SK-N-SH (cell line): ENCODE data around the gene EIF2B5. TPM values are rescaled to one million over a fixed set of nuclear protein-coding genes. Genes with fewer than 3 reads are reported as not detected.

ENCODE experiments used
- CTCF ChIA-PET: fragments of 300-600, 350-600 bp; formaldehyde crosslinking; extraction: SDS; loops from one replicate; lab custom pipeline; 2021; lab: Yijun Ruan, JAX
- POLR2A ChIA-PET: fragments of 350-600 bp; sonication (Branson Sonifier 250); formaldehyde crosslinking; extraction: SDS; loops from one replicate; lab custom pipeline; 2020; ENCODE audit warnings: antibody characterized with exemption, inconsistent platforms; lab: Yijun Ruan, JAX
- DNase-seq: peaks from one replicate; pipeline ENCODE4 v3.0.0; 2012
- H2AFZ ChIP-seq: fragments of 200-600 bp; sonication (generic); 2 replicates; pipeline ENCODE4 v1.8.1; 2016; ENCODE audit warnings: antibody characterized with exemption, mild to moderate bottlenecking, low read depth
- H3F3A ChIP-seq: fragments of 200-600 bp; sonication (generic); replicated peaks from 2 replicates; pipeline ENCODE3; 2016; ENCODE audit warnings: antibody characterized with exemption, mild to moderate bottlenecking; ENCODE audit not compliant: insufficient read depth
- H3K27ac ChIP-seq, 2 experiments: fragments of 200-500 bp in 1 of 2; fragments of 200-600 bp in 1 of 2; sonication (Bioruptor generic) in 1 of 2; sonication (generic), shearing (Covaris generic) in 1 of 2; 2 replicates each; pipeline versions ENCODE4 v1.5.1 to v1.6.1; 2014 to 2016; ENCODE audit warnings: low read depth in 2 of 2, inconsistent platforms in 1 of 2, low read length in 1 of 2, mild to moderate bottlenecking in 1 of 2, mixed read lengths in 1 of 2
- H3K27me3 ChIP-seq: fragments of 200-600 bp; sonication (generic), shearing (Covaris generic); 2 replicates; pipeline ENCODE4 v1.6.1; 2016; ENCODE audit warnings: mixed run types; ENCODE audit not compliant: insufficient read depth
- H3K36me3 ChIP-seq, 2 experiments: fragments of 200-500 bp in 1 of 2; fragments of 200-600 bp in 1 of 2; sonication (Bioruptor generic) in 1 of 2; sonication (generic) in 1 of 2; replicated peaks in 1 of 2; 2 replicates each; pipeline versions ENCODE3 to v1.5.1; 2014 to 2016; ENCODE audit warnings: low read length in 1 of 2, mild to moderate bottlenecking in 1 of 2; ENCODE audit not compliant: insufficient read depth in 2 of 2, control insufficient read depth in 1 of 2
- H3K4me1 ChIP-seq, 2 experiments: fragments of 200-500 bp in 1 of 2; fragments of 200-600 bp in 1 of 2; sonication (Bioruptor generic) in 1 of 2; sonication (generic), shearing (Covaris generic) in 1 of 2; 2 replicates each; pipeline versions ENCODE4 v1.5.1 to v1.6.1; 2014 to 2016; ENCODE audit warnings: low read depth in 1 of 2, low read length in 1 of 2, mixed run types in 1 of 2; ENCODE audit not compliant: insufficient read depth in 2 of 2, control insufficient read depth in 1 of 2
- H3K4me2 ChIP-seq: fragments of 200-600 bp; sonication (generic), shearing (Covaris generic); 2 replicates; pipeline ENCODE4 v1.6.1; 2017; ENCODE audit warnings: mixed run types
- H3K4me3 ChIP-seq, 2 experiments: fragments of 200-500 bp in 1 of 2; fragments of 200-600 bp in 1 of 2; sonication (Bioruptor generic) in 1 of 2; sonication (generic), shearing (Covaris generic) in 1 of 2; 2 replicates each; pipeline versions ENCODE4 v1.5.1 to v1.8.1; 2014 to 2016; ENCODE audit warnings: low read depth in 2 of 2, inconsistent platforms in 1 of 2, low read length in 1 of 2, mild to moderate bottlenecking in 1 of 2, mixed read lengths in 1 of 2, moderate library complexity in 1 of 2
- H3K79me2 ChIP-seq: fragments of 200-600 bp; sonication (generic); 2 replicates; pipeline ENCODE4 v1.8.1; 2017; ENCODE audit warnings: mild to moderate bottlenecking; ENCODE audit not compliant: insufficient read depth
- H3K9ac ChIP-seq: fragments of 200-600 bp; sonication (generic); 2 replicates; pipeline ENCODE4 v1.6.1; 2017; ENCODE audit warnings: mixed run types
- H3K9me2 ChIP-seq: fragments of 200-600 bp; sonication (generic); 2 replicates; pipeline ENCODE4 v1.6.1; 2017; ENCODE audit warnings: mixed run types
- H3K9me3 ChIP-seq: fragments of 200-600 bp; sonication (generic); 2 replicates; pipeline ENCODE4 v1.6.1; 2017; ENCODE audit warnings: mixed run types, mild to moderate bottlenecking, moderate library complexity
- H4K20me1 ChIP-seq: fragments of 200-600 bp; sonication (generic); 2 replicates; pipeline ENCODE4 v1.6.1; 2017; ENCODE audit warnings: mild to moderate bottlenecking, mixed run types; ENCODE audit not compliant: insufficient read depth
- CHD2 ChIP-seq: fragments of 150-350 bp; IDR thresholded peaks from 2 replicates; pipeline ENCODE4 v1.6.1; 2018; ENCODE audit warnings: low read length; ENCODE audit not compliant: partially characterized antibody
- CTCF ChIP-seq: fragments of 200-600 bp; sonication (generic); IDR thresholded peaks from 2 replicates; pipeline ENCODE4 v1.6.1; 2017; ENCODE audit warnings: antibody characterized with exemption, mild to moderate bottlenecking, moderate library complexity
- ELF1 ChIP-seq: IDR thresholded peaks from 2 replicates; pipeline ENCODE4 v1.4.0; 2012
- EZH2phosphoT487 ChIP-seq: fragments of 200-600 bp; sonication (generic); IDR thresholded peaks from 2 replicates; pipeline ENCODE4 v1.6.1; 2017; ENCODE audit warnings: low read depth, mixed run types, mild to moderate bottlenecking, antibody characterized with exemption, moderate library complexity, borderline replicate concordance
- FOXJ3 ChIP-seq: sonication (generic); formaldehyde crosslinking; IDR thresholded peaks from 2 replicates; pipeline ENCODE4 v1.5.1; 2020; ENCODE audit warnings: mild to moderate bottlenecking, missing genetic modification reagents
- FOXM1 ChIP-seq: IDR thresholded peaks from 2 replicates; pipeline ENCODE4 v1.4.0; 2012; ENCODE audit warnings: low read depth, mild to moderate bottlenecking
- GABPA ChIP-seq: IDR thresholded peaks from 2 replicates; pipeline ENCODE4 v1.4.0; 2012; ENCODE audit warnings: low read depth, mild to moderate bottlenecking
- GATA2 ChIP-seq: sonication (generic); formaldehyde crosslinking; IDR thresholded peaks from 2 replicates; pipeline ENCODE4 v1.5.0; 2020; ENCODE audit warnings: mild to moderate bottlenecking, missing genetic modification reagents
- IRF3 ChIP-seq: fragments of 150-350 bp; IDR thresholded peaks from 2 replicates; pipeline ENCODE4 v1.6.1; 2016; ENCODE audit warnings: mild to moderate bottlenecking, low read depth, low read length
- JUND ChIP-seq: IDR thresholded peaks from 2 replicates; pipeline ENCODE4 v1.4.0; 2012
- MEF2A ChIP-seq: IDR thresholded peaks from 2 replicates; pipeline ENCODE4 v1.4.0; 2012; ENCODE audit warnings: low read depth, borderline replicate concordance
- MXI1 ChIP-seq: IDR thresholded peaks from 2 replicates; pipeline ENCODE4 v1.6.1; 2012; ENCODE audit warnings: mild to moderate bottlenecking, low read depth, low read length, improper control_type of control experiment
- RCOR1 ChIP-seq: fragments of 150-350 bp; IDR thresholded peaks from 2 replicates; pipeline ENCODE4 v1.6.1; 2017; ENCODE audit warnings: antibody characterized with exemption, low read length
- SIN3A ChIP-seq: IDR thresholded peaks from 2 replicates; pipeline ENCODE4 v1.6.1; 2012; ENCODE audit warnings: low read depth, mild to moderate bottlenecking, low read length, moderate library complexity, borderline replicate concordance
- SMC3 ChIP-seq: IDR thresholded peaks from 2 replicates; pipeline ENCODE4 v1.6.1; 2012; ENCODE audit warnings: low read depth, low read length, improper control_type of control experiment
- TEAD4 ChIP-seq: IDR thresholded peaks from 2 replicates; pipeline ENCODE4 v1.4.0; 2012; ENCODE audit warnings: mild to moderate bottlenecking, borderline replicate concordance; ENCODE audit not compliant: insufficient read depth
- YY1 ChIP-seq: IDR thresholded peaks from 2 replicates; pipeline ENCODE4 v1.4.0; 2012; ENCODE audit warnings: low read depth, mild to moderate bottlenecking
- ZBTB33 ChIP-seq: IDR thresholded peaks from 2 replicates; pipeline ENCODE4 v1.4.0; 2012; ENCODE audit warnings: low read depth, borderline replicate concordance
- WGBS: methylation state at CpG from one replicate; pipeline ENCODE4 v1.1.6; 2017; ENCODE audit warnings: low lambda C conversion rate; 5-methylcytosine and 5-hydroxymethylcytosine counted together
- polyA plus RNA-seq, 3 experiments: library from polyadenylated mRNA; depleted of rRNA; stranded (reverse); fragments of >200 nt; gene quantifications; 2 replicates each; pipeline ENCODE4 v1.2.3, GENCODE V29; 2012
- TF ChIP-seq, protein P1 (sequence below): fragments of 150-350 bp; IDR thresholded peaks from 2 replicates; pipeline ENCODE4 v1.6.1; 2017; ENCODE audit warnings: antibody characterized with exemption, low read length, low read depth, borderline replicate concordance

Gene EIF2B5
- polyA plus RNA-seq, 1 of the 3 experiments (the other 2 are of a cell fraction) = 46.8 TPM

DNA sequence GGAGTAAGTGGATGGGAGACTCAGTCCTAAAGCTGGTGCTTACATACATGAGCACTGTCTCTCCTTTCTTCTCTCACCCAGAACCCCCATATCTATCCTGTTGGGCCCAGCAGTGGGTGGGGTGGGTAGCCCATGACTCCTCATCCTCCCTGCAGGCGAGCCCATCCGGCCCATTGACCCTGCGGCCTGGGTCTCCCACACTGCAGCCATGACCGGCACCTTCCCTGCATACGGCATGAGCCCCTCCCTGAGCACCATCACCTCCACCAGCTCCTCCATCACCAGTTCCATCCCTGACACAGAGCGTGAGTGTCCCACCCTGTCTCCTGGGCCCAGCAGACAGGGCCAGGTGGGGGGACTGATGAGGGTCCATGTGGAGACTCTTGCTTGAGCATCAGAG, 31.5 kb downstream of the EIF2B5 start:
- H3K4me1 ChIP-seq = no peaks in the 10 kb centered on the region
- ChIA-PET POLR2A (no interaction called here), CTCF (no interaction called here)
- H3K9me3 ChIP-seq = no peaks in the 10 kb centered on the region
- H3K4me3 ChIP-seq = no peak overlapping the region
- no peaks in the 10 kb centered on the region for H3K27me3 ChIP-seq
- H2AFZ ChIP-seq = no peak overlapping the region
- H3F3A ChIP-seq = no peaks in the 10 kb centered on the region
- no peaks in the 10 kb centered on the region for H3K9me2 ChIP-seq
- WGBS = 100% methylated on average over 3 of the region's 6 CpGs
- no peak overlapping the region for H3K27ac ChIP-seq
- DNase-seq = no peak
- H3K9ac ChIP-seq = no peak overlapping the region
- peaks cover 40% of the 10 kb centered on the region for H4K20me1 ChIP-seq
- peaks cover 34% of the 10 kb centered on the region for H3K79me2 ChIP-seq
- H3K4me2 ChIP-seq = no peak overlapping the region
- TF ChIP-seq YY1 (no peak), MXI1 (no peak), IRF3 (no peak), CTCF (no peak), FOXJ3 (no peak), FOXM1 (no peak), EZH2phosphoT487 (no peak), SMC3 (no peak), SIN3A (no peak), ELF1 (no peak), MEF2A (no peak), ZBTB33 (no peak), RCOR1 (no peak), GABPA (no peak), GATA2 (CRISPR knock-in tag) (no peak), TEAD4 (no peak), JUND (no peak), CHD2 (no peak)
- TF ChIP-seq, protein P1, sequence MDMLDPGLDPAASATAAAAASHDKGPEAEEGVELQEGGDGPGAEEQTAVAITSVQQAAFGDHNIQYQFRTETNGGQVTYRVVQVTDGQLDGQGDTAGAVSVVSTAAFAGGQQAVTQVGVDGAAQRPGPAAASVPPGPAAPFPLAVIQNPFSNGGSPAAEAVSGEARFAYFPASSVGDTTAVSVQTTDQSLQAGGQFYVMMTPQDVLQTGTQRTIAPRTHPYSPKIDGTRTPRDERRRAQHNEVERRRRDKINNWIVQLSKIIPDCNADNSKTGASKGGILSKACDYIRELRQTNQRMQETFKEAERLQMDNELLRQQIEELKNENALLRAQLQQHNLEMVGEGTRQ = no peak
- peaks cover 42 to 83% of the 10 kb centered on the region in 2 experiments for H3K36me3 ChIP-seq
